ENCODE measurements around the gene PTPRN2.

Gene PTPRN2

DNA sequence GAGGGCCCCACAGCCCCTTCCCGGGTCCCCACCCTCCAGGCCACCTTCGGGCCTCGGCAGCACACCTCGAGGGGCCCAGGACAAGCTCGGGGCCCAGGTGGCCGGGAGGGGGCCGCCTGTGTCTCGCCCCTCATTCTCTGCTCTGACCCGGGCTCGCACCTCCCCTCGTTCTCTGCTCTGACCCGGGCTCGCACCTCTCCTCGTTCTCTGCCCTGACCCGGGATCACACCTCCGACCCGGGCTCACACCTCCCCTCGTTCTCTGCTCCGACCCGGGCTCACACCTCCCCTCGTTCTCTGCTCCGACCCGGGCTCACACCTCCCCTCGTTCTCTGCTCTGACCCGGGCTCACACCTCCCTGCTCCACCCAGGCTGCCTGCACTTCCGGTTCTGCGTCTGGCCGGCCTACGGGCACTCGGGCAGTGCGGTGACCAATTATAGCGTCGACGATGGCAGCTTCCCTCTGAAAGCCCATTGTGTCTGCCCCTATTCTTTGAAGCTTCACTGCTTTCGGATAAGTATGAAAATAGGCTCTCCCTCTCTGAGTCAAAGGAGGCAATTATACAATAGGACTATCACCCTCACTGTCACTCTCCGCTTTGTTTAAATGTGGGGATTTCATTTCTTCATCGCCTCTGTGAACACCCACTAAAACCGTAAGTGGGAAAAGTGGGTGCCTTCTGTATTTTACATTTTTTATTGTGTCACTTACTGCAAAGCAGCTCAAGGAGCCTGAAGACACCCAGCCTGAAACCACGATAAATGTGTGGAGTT lies 793.5 kb downstream of the PTPRN2 start:
- Histone ChIP-seq H3K36me3 (ENCODE audit: control insufficient read depth, insufficient read depth, low read length) (no peaks in the 10 kb centered on the region), H3K9ac (ENCODE audit: low read length) (no peak overlapping the region), H3K4me3 (ENCODE audit: low read length) (no peak overlapping the region), H3K4me1 (ENCODE audit: control insufficient read depth, insufficient read depth, low read length) (no peaks in the 10 kb centered on the region), H3K27me3 (ENCODE audit: control insufficient read depth, insufficient read depth, low read length) (no peaks in the 10 kb centered on the region), H3K27ac (ENCODE audit: low read depth, low read length) (no peak overlapping the region)

DNA sequence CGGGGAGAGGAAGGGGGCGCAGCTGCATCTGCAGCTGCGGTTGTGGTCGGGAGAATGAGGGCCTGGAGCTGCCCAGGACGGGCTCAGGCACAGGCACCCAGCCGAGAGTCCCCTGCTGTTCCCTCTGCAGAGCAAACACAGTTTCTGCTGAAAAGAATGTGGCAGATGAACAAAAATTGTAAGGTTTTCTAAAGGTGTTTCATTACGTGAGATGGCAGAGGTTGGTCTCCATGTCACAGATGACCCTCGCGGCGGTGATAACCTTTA lies 794.6 kb downstream of the PTPRN2 start:
- no peaks in the 10 kb centered on the region for H3K36me3 ChIP-seq (ENCODE audit: control insufficient read depth, insufficient read depth, low read length)
- H3K4me3 ChIP-seq (ENCODE audit: low read length): no peak overlapping the region
- no peak overlapping the region for H3K27ac ChIP-seq (ENCODE audit: low read depth, low read length)
- no peaks in the 10 kb centered on the region for H3K4me1 ChIP-seq (ENCODE audit: control insufficient read depth, insufficient read depth, low read length)
- no peaks in the 10 kb centered on the region for H3K27me3 ChIP-seq (ENCODE audit: control insufficient read depth, insufficient read depth, low read length)
- no peak overlapping the region for H3K9ac ChIP-seq (ENCODE audit: low read length)

DNA sequence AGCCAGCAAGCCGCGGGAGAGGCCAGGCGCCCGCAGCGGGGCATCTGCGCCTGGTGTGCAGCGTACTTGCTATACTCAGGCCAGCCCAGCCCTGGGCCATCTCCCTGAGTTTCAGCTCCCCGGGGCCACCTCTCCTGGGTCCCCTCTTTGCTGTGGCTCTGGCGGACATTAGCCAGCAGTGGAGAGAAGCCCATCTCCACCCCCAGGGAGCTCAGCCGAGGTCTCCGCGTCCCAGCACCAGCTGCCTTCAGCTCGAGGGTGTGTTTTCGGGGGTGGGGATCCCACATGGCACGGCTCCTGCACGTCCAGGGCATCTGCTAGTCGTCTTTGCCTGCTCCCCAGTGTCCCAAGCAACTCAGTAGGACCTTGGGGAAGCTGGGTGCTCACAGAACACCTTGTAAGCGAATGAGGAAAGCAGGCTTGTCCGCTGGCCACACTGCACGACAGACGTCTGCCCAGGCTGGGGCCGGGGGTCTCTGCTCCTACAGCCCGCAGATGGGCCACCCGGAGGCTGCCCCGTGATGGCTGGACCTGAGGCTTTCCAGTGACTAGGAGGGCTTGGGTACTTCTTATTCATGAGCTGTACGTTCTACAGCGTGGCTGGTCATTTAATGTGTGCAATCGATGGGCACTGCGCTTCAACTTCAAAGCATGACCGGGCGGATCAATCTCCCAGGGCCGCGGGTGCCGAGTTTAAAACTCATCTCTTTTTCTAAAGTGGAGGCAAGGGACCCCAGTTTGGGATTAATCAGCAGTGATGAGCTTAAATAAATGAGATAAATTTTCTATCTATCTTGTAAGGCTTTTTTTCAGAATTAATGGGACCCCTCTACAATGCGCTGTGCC lies 795.2 kb downstream of the PTPRN2 start:
- no peaks in the 10 kb centered on the region for H3K36me3 ChIP-seq (ENCODE audit: control insufficient read depth, insufficient read depth, low read length)
- H3K27ac ChIP-seq (ENCODE audit: low read depth, low read length): no peak overlapping the region

DNA sequence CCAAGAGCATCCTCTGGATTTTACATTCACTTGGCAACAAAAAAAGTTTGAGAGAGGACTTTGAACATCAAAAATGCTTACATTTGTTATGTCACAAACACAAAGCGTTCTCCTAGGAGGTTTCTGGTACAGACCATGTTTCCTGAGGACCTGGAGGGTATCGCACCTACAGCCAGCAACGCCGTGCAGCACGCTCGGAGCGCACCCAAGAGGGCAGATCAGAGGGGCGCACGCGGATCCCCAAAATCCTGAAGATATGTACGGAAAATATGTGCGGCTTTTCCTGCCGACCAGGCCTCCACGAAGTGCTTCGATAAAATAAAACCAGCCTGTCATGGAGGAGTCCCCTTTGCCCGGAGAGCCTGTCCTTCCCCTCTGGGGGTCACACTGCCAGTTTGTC lies 796.0 kb downstream of the PTPRN2 start:
- H3K4me3 ChIP-seq (ENCODE audit: low read length): no peak overlapping the region
- no peaks in the 10 kb centered on the region for H3K36me3 ChIP-seq (ENCODE audit: control insufficient read depth, insufficient read depth, low read length)
- no peaks in the 10 kb centered on the region for H3K27me3 ChIP-seq (ENCODE audit: control insufficient read depth, insufficient read depth, low read length)
- H3K9ac ChIP-seq (ENCODE audit: low read length): no peak overlapping the region
- no peaks in the 10 kb centered on the region for H3K4me1 ChIP-seq (ENCODE audit: control insufficient read depth, insufficient read depth, low read length)
- no peak overlapping the region for H3K27ac ChIP-seq (ENCODE audit: low read depth, low read length)

More for the DNA sequence above, 795.2 kb downstream of the PTPRN2 start:
- H3K9ac ChIP-seq (ENCODE audit: low read length): no peak overlapping the region
- no peaks in the 10 kb centered on the region for H3K27me3 ChIP-seq (ENCODE audit: control insufficient read depth, insufficient read depth, low read length)
- H3K4me1 ChIP-seq (ENCODE audit: control insufficient read depth, insufficient read depth, low read length): no peaks in the 10 kb centered on the region
- H3K4me3 ChIP-seq (ENCODE audit: low read length): no peak overlapping the region

DNA sequence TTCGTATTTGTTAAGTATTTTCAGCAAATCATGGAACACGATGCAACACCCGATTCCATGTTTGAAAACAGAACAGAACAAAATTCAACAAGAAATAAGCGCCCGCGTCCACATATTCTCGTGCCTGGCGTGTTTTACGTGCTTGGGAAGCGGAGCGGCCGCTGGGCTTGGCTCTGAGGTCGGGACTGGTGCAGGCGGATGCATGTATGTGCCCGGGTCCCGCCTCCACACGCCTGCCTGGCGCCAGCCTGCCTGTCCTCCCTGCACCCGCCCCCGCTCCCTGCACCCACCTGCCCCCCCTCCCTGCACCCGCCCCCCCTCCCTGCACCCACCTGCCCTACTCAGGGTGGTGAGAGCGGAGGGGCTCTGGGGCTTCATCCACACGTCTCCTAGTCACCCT lies 796.4 kb downstream of the PTPRN2 start:
- Histone ChIP-seq H3K27ac (ENCODE audit: low read depth, low read length) (no peak overlapping the region), H3K9ac (ENCODE audit: low read length) (no peak overlapping the region), H3K27me3 (ENCODE audit: control insufficient read depth, insufficient read depth, low read length) (no peaks in the 10 kb centered on the region), H3K36me3 (ENCODE audit: control insufficient read depth, insufficient read depth, low read length) (no peaks in the 10 kb centered on the region), H3K4me3 (ENCODE audit: low read length) (no peak overlapping the region), H3K4me1 (ENCODE audit: control insufficient read depth, insufficient read depth, low read length) (no peaks in the 10 kb centered on the region)

DNA sequence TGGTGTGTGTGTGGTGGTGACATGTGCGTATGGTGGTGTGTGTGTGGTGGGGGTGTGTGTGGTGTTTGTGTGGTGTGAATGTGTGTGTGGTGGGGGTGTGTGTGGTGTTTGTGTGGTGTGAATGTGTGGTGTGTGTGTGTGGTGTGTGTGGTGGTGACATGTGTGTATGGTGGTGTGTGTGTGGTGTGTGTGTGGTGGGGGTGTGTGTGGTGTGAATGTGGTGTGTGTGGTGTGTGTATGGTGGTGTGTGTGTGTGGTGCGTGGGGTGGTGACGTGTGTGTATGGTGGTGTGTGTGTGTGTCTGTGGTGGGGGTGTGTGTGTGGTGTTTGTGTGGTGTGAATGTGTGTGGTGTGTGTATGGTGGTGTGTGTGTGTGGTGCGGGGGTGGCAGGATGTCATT lies 797.7 kb downstream of the PTPRN2 start:
- Histone ChIP-seq H3K4me3 (ENCODE audit: low read length) (no peak overlapping the region), H3K36me3 (ENCODE audit: control insufficient read depth, insufficient read depth, low read length) (no peaks in the 10 kb centered on the region)

DNA sequence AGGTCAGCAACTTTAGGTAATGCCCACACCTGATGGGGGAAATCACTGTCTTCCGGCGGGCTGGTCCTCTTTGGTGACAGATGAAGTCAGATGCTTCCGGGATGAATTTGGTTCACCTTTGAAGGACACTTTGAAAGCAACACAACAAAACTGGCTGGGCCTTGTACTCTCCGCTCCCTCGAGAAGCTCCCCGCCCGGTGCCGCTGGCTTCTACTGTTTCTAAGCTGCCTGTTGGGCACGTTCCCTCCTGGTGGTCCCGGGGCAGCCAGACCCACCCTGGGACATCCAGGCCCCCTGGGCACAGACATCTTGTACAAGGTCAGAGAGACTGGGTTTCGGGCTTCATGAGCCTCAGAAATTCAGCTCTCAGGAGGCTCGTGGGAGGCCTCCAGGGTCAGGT lies 798.5 kb downstream of the PTPRN2 start:
- Histone ChIP-seq H3K27me3 (ENCODE audit: control insufficient read depth, insufficient read depth, low read length) (no peaks in the 10 kb centered on the region), H3K36me3 (ENCODE audit: control insufficient read depth, insufficient read depth, low read length) (no peaks in the 10 kb centered on the region), H3K9ac (ENCODE audit: low read length) (no peak overlapping the region), H3K4me1 (ENCODE audit: control insufficient read depth, insufficient read depth, low read length) (no peaks in the 10 kb centered on the region), H3K4me3 (ENCODE audit: low read length) (no peak overlapping the region), H3K27ac (ENCODE audit: low read depth, low read length) (no peak overlapping the region)

More for the DNA sequence above, 797.7 kb downstream of the PTPRN2 start:
- no peak overlapping the region for H3K27ac ChIP-seq (ENCODE audit: low read depth, low read length)
- no peaks in the 10 kb centered on the region for H3K4me1 ChIP-seq (ENCODE audit: control insufficient read depth, insufficient read depth, low read length)
- no peaks in the 10 kb centered on the region for H3K27me3 ChIP-seq (ENCODE audit: control insufficient read depth, insufficient read depth, low read length)
- no peak overlapping the region for H3K9ac ChIP-seq (ENCODE audit: low read length)

DNA sequence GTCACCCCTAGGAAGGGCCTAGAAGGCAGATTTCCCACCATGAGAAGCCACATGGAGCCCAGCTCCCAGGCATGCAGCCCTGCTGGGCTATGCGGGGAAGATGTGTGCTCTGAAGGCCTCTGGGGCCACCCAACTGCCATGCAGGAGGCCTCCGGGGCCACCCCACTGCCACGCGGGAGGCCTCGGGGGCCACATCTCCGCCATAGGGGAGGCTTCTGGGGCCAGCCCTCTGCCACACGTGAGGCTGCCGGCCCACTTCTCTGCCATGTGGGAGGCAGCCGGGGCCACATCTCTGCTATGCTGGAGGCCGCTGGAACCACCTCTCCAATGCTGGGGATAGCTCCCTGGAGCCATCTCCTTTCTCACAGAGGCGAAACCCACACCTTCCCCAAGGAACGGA lies 799.0 kb downstream of the PTPRN2 start:
- Histone ChIP-seq H3K4me3 (ENCODE audit: low read length) (no peak overlapping the region), H3K36me3 (ENCODE audit: control insufficient read depth, insufficient read depth, low read length) (no peaks in the 10 kb centered on the region), H3K27me3 (ENCODE audit: control insufficient read depth, insufficient read depth, low read length) (no peaks in the 10 kb centered on the region), H3K4me1 (ENCODE audit: control insufficient read depth, insufficient read depth, low read length) (no peaks in the 10 kb centered on the region), H3K9ac (ENCODE audit: low read length) (no peak overlapping the region), H3K27ac (ENCODE audit: low read depth, low read length) (no peak overlapping the region)

DNA sequence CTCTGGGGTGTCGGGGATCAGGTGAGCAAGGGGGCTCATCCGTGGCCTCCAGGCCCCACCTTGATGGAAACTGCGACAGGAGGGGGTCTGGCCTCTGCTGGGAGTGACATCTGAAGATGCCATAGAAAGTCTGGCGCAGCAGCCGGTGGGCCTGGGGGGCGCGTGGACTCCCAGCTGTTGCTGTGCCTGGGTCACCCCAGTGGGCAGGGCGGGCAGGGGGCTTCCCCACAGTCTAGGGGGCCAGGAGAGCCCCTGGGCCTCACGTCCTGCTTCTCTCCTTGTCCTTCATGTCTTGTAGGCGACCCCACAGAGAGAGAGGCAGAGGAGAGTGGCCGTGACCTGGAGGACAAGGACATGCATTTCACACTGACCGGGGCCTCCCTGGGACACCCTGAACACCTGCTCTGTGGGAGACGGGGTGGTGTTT lies 800.3 kb downstream of the PTPRN2 start:
- H3K27ac ChIP-seq (ENCODE audit: low read depth, low read length): no peak overlapping the region
- H3K27me3 ChIP-seq (ENCODE audit: control insufficient read depth, insufficient read depth, low read length): no peaks in the 10 kb centered on the region
- H3K36me3 ChIP-seq (ENCODE audit: control insufficient read depth, insufficient read depth, low read length): no peaks in the 10 kb centered on the region

DNA sequence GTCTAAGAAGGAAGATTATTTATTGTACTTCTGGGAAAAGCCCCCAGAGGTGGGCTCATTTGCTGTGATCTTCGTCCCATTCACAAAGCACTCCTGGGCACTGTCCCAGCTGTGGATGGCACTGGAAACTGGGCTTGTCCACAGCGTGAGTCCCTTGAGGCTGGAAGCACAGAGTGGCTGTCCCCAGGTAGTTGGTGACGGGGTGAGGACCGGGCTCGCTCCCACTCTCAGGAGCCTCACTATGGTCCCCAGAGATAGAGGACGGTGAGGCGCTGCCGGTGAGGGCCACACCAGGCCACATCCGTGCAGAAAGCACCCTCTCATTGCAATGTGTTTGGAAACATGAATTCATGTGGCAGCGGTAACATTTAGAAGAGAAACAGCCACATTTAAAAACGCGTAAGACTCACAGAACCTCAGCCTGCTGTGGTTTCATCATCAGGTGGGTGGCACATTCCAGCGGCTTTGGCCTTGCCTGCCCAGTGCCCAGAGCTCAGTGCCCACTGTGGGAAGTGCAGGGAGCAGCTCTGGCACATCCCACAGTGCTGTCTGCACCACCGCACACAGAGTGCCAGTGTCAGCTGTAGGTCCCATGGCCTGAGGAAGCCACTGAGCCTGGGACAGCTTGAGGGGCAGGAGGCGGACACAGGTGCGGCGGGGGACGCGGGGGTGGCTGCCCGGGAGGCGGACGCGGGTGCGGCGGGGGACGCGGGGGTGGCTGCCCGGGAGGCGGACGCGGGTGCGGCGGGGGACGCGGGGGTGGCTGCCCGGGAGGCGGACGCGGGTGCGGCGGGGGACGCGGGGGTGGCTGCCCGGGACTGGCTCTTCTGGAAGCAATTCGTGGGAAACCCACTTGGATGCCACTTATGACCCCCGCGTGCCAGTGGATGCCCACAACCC lies 801.0 kb downstream of the PTPRN2 start:
- no peaks in the 10 kb centered on the region for H3K36me3 ChIP-seq (ENCODE audit: control insufficient read depth, insufficient read depth, low read length)

More for the DNA sequence above, 800.3 kb downstream of the PTPRN2 start:
- H3K4me3 ChIP-seq (ENCODE audit: low read length): no peak overlapping the region
- no peak overlapping the region for H3K9ac ChIP-seq (ENCODE audit: low read length)
- H3K4me1 ChIP-seq (ENCODE audit: control insufficient read depth, insufficient read depth, low read length): no peaks in the 10 kb centered on the region

DNA sequence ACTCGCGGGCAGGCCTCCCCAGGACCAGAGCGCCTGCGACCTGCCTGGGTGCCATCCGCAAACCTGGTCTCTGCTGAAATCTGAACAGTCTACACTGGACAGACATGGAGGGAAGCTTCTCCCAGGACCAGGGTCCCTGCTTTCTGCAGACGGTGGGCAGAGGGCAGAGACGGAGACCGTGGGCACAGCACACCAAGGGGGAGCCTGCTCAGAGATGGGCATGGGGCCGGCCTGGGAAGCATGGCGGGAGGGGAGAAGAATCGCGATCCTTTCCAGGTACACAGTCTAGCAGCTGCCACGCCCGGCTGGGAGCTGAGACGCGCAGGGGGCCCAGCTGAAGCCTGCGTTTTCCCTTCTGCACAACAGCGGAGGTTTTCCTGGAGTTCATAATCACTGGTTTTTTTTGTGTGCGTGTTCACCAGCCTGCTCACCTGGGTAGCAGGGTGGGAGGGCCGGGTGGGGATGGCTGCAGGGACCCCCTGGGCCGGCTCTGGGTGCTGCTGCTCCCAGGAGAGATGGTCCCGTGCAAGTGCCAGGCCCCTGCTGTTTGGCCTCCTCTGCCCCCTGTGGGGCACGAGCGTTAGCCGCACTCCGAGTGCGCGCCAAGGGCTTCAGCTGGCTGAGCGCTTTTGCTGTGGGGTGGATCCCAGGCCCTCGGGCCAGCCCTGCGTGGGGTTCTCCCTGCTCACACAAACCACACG lies 802.0 kb downstream of the PTPRN2 start:
- Histone ChIP-seq H3K27ac (ENCODE audit: low read depth, low read length) (no peak overlapping the region), H3K27me3 (ENCODE audit: control insufficient read depth, insufficient read depth, low read length) (no peaks in the 10 kb centered on the region), H3K9ac (ENCODE audit: low read length) (no peak overlapping the region), H3K4me3 (ENCODE audit: low read length) (no peak overlapping the region), H3K36me3 (ENCODE audit: control insufficient read depth, insufficient read depth, low read length) (no peaks in the 10 kb centered on the region), H3K4me1 (ENCODE audit: control insufficient read depth, insufficient read depth, low read length) (no peaks in the 10 kb centered on the region)

More for the DNA sequence above, 801.0 kb downstream of the PTPRN2 start:
- no peak overlapping the region for H3K27ac ChIP-seq (ENCODE audit: low read depth, low read length)
- no peaks in the 10 kb centered on the region for H3K27me3 ChIP-seq (ENCODE audit: control insufficient read depth, insufficient read depth, low read length)
- no peak overlapping the region for H3K4me3 ChIP-seq (ENCODE audit: low read length)
- no peaks in the 10 kb centered on the region for H3K4me1 ChIP-seq (ENCODE audit: control insufficient read depth, insufficient read depth, low read length)
- no peak overlapping the region for H3K9ac ChIP-seq (ENCODE audit: low read length)

DNA sequence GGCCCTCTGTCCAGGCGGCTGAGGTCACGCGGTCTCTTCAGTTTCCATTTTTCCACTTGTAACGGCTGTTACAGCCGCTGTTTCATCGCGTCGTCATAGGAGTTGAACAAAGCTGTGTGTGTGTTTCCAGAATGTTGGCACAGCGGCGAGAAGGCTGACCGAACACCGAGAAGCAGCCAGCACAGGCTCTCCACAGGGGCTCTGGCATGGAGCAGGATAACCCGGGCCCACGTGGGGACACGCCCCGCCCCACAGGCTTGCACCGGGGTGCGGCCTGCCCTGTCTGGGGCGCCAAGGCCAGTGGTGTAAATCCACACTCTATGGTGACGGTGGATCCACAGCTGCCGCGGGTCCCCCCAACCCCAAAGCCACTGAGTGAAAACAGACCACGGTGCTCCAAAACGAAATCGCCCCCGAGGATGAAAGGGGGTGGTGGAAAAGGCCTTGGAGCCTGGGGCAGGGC lies 802.6 kb downstream of the PTPRN2 start:
- no peak overlapping the region for H3K27ac ChIP-seq (ENCODE audit: low read depth, low read length)
- no peak overlapping the region for H3K4me3 ChIP-seq (ENCODE audit: low read length)
- H3K36me3 ChIP-seq (ENCODE audit: control insufficient read depth, insufficient read depth, low read length): no peaks in the 10 kb centered on the region
- no peak overlapping the region for H3K9ac ChIP-seq (ENCODE audit: low read length)
- no peaks in the 10 kb centered on the region for H3K27me3 ChIP-seq (ENCODE audit: control insufficient read depth, insufficient read depth, low read length)
- no peaks in the 10 kb centered on the region for H3K4me1 ChIP-seq (ENCODE audit: control insufficient read depth, insufficient read depth, low read length)
